Parathyroid adenoma (tissue), 2 donors: ENCODE measurements around the gene SLC30A7.

Experiments used
- H2AFZ ChIP-seq: fragments of 300-600 bp; sonication (generic); one replicate; pipeline ENCODE4 v1.7.0; 2017; ENCODE audit warnings: antibody characterized with exemption, mild to moderate bottlenecking
- H3K27ac ChIP-seq: fragments of 300-600 bp; sonication (generic); one replicate; pipeline ENCODE4 v1.7.0; 2017
- H3K27me3 ChIP-seq: fragments of 300-600 bp; sonication (generic); one replicate; pipeline ENCODE4 v1.7.0; 2017; ENCODE audit warnings: low read length; ENCODE audit not compliant: control insufficient read depth, insufficient read depth
- H3K36me3 ChIP-seq: fragments of 300-600 bp; sonication (generic); one replicate; pipeline ENCODE4 v1.7.0; 2017; ENCODE audit warnings: low read length; ENCODE audit not compliant: control insufficient read depth, insufficient read depth
- H3K4me1 ChIP-seq: fragments of 300-600 bp; sonication (generic); one replicate; pipeline ENCODE4 v1.7.0; 2017; ENCODE audit warnings: control low read depth
- H3K4me2 ChIP-seq: fragments of 300-600 bp; sonication (generic); one replicate; pipeline ENCODE4 v1.7.0; 2017; ENCODE audit warnings: low read length
- H3K4me3 ChIP-seq: fragments of 300-600 bp; sonication (generic); one replicate; pipeline ENCODE4 v1.7.0; 2017; ENCODE audit warnings: low read depth, low read length
- H3K79me2 ChIP-seq: fragments of 300-600 bp; sonication (generic); one replicate; pipeline ENCODE4 v1.7.0; 2017; ENCODE audit warnings: control low read depth
- H3K9ac ChIP-seq: fragments of 300-600 bp; sonication (generic); one replicate; pipeline ENCODE4 v1.7.0; 2017; ENCODE audit warnings: mild to moderate bottlenecking
- H3K9me3 ChIP-seq: fragments of 300-600 bp; sonication (generic); one replicate; pipeline ENCODE4 v1.7.0; 2017; ENCODE audit warnings: low read length; ENCODE audit not compliant: control insufficient read depth
- CTCF ChIP-seq: fragments of 300-600 bp; sonication (generic); IDR thresholded peaks from one replicate; pipeline ENCODE4 v1.7.0; 2017; ENCODE audit warnings: antibody characterized with exemption, mild to moderate bottlenecking
- donor health status: primary hyperparathyroidism.

Gene SLC30A7

GRCh38 chr1:100866901-100867206 lies 29.0 kb upstream of the SLC30A7 start:
- H3K4me2 ChIP-seq = no peak overlapping the region
- no peak overlapping the region for H3K9ac ChIP-seq
- H3K4me1 ChIP-seq = no peaks in the 10 kb centered on the region
- H3K79me2 ChIP-seq = no peaks in the 10 kb centered on the region
- no peaks in the 10 kb centered on the region for H3K9me3 ChIP-seq
- TF ChIP-seq CTCF = no peak
- no peaks in the 10 kb centered on the region for H3K36me3 ChIP-seq
- H3K27me3 ChIP-seq = no peaks in the 10 kb centered on the region
- no peak overlapping the region for H2AFZ ChIP-seq
- H3K4me3 ChIP-seq = no peak overlapping the region
- no peak overlapping the region for H3K27ac ChIP-seq

- no peak overlapping the region for H3K4me3 ChIP-seq
- TF ChIP-seq CTCF = peak; percentile 64
- H3K27ac ChIP-seq = no peak overlapping the region
- no peaks in the 10 kb centered on the region for H3K36me3 ChIP-seq
- no peaks in the 10 kb centered on the region for H3K9me3 ChIP-seq
- H3K27me3 ChIP-seq = no peaks in the 10 kb centered on the region
- H3K9ac ChIP-seq = no peak overlapping the region
- no peaks in the 10 kb centered on the region for H3K4me1 ChIP-seq
- no peaks in the 10 kb centered on the region for H3K79me2 ChIP-seq
- peak overlapping the region; percentile 25 for H2AFZ ChIP-seq
- H3K4me2 ChIP-seq = no peak overlapping the region
These were observed 27.4 kb upstream of the SLC30A7 start for GRCh38 chr1:100868364-100868995.

- Histone ChIP-seq H2AFZ (no peak overlapping the region), H3K79me2 (no peaks in the 10 kb centered on the region), H3K27ac (no peak overlapping the region), H3K4me1 (no peaks in the 10 kb centered on the region), H3K4me3 (no peak overlapping the region), H3K4me2 (no peak overlapping the region), H3K9ac (no peak overlapping the region), H3K27me3 (no peaks in the 10 kb centered on the region), H3K9me3 (no peaks in the 10 kb centered on the region), H3K36me3 (no peaks in the 10 kb centered on the region)
- no peak for TF ChIP-seq CTCF
These were observed 25.9 kb upstream of the SLC30A7 start for GRCh38 chr1:100869996-100870395.

GRCh38 chr1:100874433-100874832 lies 21.5 kb upstream of the SLC30A7 start:
- TF ChIP-seq CTCF = no peak
- no peak overlapping the region for H3K9ac ChIP-seq
- H3K27me3 ChIP-seq = no peaks in the 10 kb centered on the region
- no peaks in the 10 kb centered on the region for H3K79me2 ChIP-seq
- no peak overlapping the region for H2AFZ ChIP-seq
- H3K9me3 ChIP-seq = no peaks in the 10 kb centered on the region
- H3K4me1 ChIP-seq = no peaks in the 10 kb centered on the region
- no peak overlapping the region for H3K4me3 ChIP-seq
- no peak overlapping the region for H3K4me2 ChIP-seq
- H3K27ac ChIP-seq = no peak overlapping the region
- H3K36me3 ChIP-seq = no peaks in the 10 kb centered on the region

GRCh38 chr1:100875228-100875627 lies 20.7 kb upstream of the SLC30A7 start:
- Histone ChIP-seq H3K4me1 (no peaks in the 10 kb centered on the region), H3K27ac (no peak overlapping the region), H3K4me3 (no peak overlapping the region), H3K9ac (no peak overlapping the region), H3K27me3 (no peaks in the 10 kb centered on the region), H3K4me2 (no peak overlapping the region), H3K79me2 (no peaks in the 10 kb centered on the region), H2AFZ (no peak overlapping the region), H3K9me3 (no peaks in the 10 kb centered on the region), H3K36me3 (no peaks in the 10 kb centered on the region)
- no peak for TF ChIP-seq CTCF
